HCT116 (cell line): Measurements from ENCODE around the gene INAVA.

Source experiments
- CEBPB ChIP-seq: IDR thresholded peaks from 2 replicates; pipeline ENCODE4 v1.6.1; 2012; ENCODE audit warnings: low read depth
- TF ChIP-seq, protein P1 (sequence below), 3 experiments: fragments of 200-600 bp in 1 of 3; sonication (generic) in 1 of 3; IDR thresholded peaks in 2 of 3; conservative IDR thresholded peaks in 1 of 3; 2 replicates each; pipeline ENCODE4 v1.5.1; 2012 to 2017; ENCODE audit warnings: low read depth in 2 of 3, low read length in 2 of 3, antibody characterized with exemption in 1 of 3, borderline replicate concordance in 1 of 3, control low read depth in 1 of 3, mild to moderate bottlenecking in 1 of 3, mixed read lengths in 1 of 3, mixed run types in 1 of 3, moderate library complexity in 1 of 3; ENCODE audit not compliant: insufficient read depth in 1 of 3

DNA sequence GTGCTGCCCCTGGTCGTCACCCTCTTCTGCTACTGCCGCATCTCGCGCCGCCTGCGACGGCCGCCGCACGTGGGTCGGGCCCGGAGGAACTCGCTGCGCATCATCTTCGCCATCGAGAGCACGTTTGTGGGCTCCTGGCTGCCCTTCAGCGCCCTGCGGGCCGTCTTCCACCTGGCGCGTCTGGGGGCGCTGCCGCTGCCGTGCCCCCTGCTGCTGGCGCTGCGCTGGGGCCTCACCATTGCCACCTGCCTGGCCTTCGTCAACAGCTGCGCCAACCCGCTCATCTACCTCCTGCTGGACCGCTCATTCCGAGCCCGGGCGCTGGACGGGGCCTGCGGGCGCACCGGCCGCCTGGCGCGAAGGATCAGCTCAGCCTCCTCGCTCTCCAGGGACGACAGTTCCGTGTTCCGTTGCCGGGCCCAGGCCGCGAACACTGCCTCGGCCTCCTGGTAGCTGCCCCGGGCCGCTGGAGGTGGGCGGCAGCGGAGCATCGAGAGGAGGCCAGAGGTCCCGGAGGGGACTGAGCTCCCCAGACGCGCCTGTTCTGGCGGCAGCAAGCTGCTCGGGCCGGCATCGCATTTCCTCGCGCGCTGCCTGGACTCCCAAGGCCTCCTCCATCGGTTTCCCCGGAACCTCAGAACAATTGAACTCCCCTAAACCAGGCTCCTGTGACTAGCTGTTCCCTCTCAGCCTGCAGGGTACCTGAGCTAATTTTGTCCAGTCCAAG is 20.9 kb upstream of the INAVA start:
- TF ChIP-seq, protein P1, sequence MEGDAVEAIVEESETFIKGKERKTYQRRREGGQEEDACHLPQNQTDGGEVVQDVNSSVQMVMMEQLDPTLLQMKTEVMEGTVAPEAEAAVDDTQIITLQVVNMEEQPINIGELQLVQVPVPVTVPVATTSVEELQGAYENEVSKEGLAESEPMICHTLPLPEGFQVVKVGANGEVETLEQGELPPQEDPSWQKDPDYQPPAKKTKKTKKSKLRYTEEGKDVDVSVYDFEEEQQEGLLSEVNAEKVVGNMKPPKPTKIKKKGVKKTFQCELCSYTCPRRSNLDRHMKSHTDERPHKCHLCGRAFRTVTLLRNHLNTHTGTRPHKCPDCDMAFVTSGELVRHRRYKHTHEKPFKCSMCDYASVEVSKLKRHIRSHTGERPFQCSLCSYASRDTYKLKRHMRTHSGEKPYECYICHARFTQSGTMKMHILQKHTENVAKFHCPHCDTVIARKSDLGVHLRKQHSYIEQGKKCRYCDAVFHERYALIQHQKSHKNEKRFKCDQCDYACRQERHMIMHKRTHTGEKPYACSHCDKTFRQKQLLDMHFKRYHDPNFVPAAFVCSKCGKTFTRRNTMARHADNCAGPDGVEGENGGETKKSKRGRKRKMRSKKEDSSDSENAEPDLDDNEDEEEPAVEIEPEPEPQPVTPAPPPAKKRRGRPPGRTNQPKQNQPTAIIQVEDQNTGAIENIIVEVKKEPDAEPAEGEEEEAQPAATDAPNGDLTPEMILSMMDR (IDR thresholded peaks at IDR 0.05 in 2 of 3, conservative IDR thresholded peaks at IDR 0.05 in 1 of 3; ENCODE audit: borderline replicate concordance in 1 of 3, insufficient read depth in 1 of 3, low read depth in 2 of 3, low read length in 2 of 3), result no peak
- TF ChIP-seq CEBPB, result no peak
